ENCODE results near the gene ZBTB46. TPM values are rescaled to one million over a fixed set of nuclear protein-coding genes. Genes with fewer than 3 reads are reported as not detected.

ZBTB46 gene
- total RNA-seq, 1 experiment from 2014 or later: 1.1 TPM

GRCh38 chr20:63740070-63740626 is 90.9 kb downstream of the ZBTB46 start:
- Histone ChIP-seq H3K36me3 (ENCODE audit: insufficient read depth, low read length, poor library complexity, severe bottlenecking) (peaks cover 26% of the 10 kb centered on the region), H3K9me3 (ENCODE audit: low read depth, low read length, poor library complexity, severe bottlenecking) (no peaks in the 10 kb centered on the region), H3K27ac (ENCODE audit: low read depth, low read length, poor library complexity, severe bottlenecking) (peak overlapping the region; percentile 88), H3K4me1 (ENCODE audit: insufficient read depth, low read length, poor library complexity, severe bottlenecking) (peaks cover 16% of the 10 kb centered on the region), H3K4me3 (ENCODE audit: low read depth, low read length, poor library complexity, severe bottlenecking) (peak overlapping the region; percentile 78), H3K27me3 (replicated peaks; ENCODE audit: insufficient read depth, low read depth, low read length, poor library complexity) (no peaks in the 10 kb centered on the region)
- ChIA-PET POLR2A (ENCODE audit: low non-redundant PET) (interaction anchor here (0.6 kb wide), 1 partner anchor 11 kb away, joined by 11 read pairs; no protein-coding TSS in a partner anchor), CTCF (no interaction called here)
- TF ChIP-seq CTCF (conservative IDR thresholded peaks at IDR 0.05; ENCODE audit: low read depth, low read length) (no peak), EZH2 (IDR thresholded peaks at IDR 0.05; ENCODE audit: borderline replicate concordance, low read depth, low read length, poor library complexity, severe bottlenecking) (no peak)
- intact Hi-C loops (cut with micrococcal nuclease; ENCODE audit: unreplicated experiment): no loop called here
- peak; percentile 51 for DNase-seq (ENCODE audit: low spot score)
- no TSS peak for BruUV-seq (replicated peaks)

- peak; percentile 81 for DNase-seq (ENCODE audit: low spot score)
- Histone ChIP-seq H3K9me3 (ENCODE audit: low read depth, low read length, poor library complexity, severe bottlenecking) (no peaks in the 10 kb centered on the region), H3K27me3 (replicated peaks; ENCODE audit: insufficient read depth, low read depth, low read length, poor library complexity) (no peaks in the 10 kb centered on the region), H3K27ac (ENCODE audit: low read depth, low read length, poor library complexity, severe bottlenecking) (peak within 1 kb of the TSS; percentile 88), H3K4me1 (ENCODE audit: insufficient read depth, low read length, poor library complexity, severe bottlenecking) (peaks cover 16% of the 10 kb centered on the region), H3K4me3 (ENCODE audit: low read depth, low read length, poor library complexity, severe bottlenecking) (peak within 1 kb of the TSS; percentile 78), H3K36me3 (ENCODE audit: insufficient read depth, low read length, poor library complexity, severe bottlenecking) (peaks cover 29% of the 10 kb centered on the region)
- BruUV-seq (replicated peaks): no TSS peak
- POLR2A ChIA-PET (ENCODE audit: low non-redundant PET): no interaction called here
- intact Hi-C loops (cut with micrococcal nuclease; ENCODE audit: unreplicated experiment): no loop called here
- CTCF ChIA-PET: no interaction called here
- TF ChIP-seq CTCF (conservative IDR thresholded peaks at IDR 0.05; ENCODE audit: low read depth, low read length) (no peak), EZH2 (IDR thresholded peaks at IDR 0.05; ENCODE audit: borderline replicate concordance, low read depth, low read length, poor library complexity, severe bottlenecking) (no peak)
Observed at GRCh38 chr20:63739130-63740069, 91.7 kb downstream of the ZBTB46 start, which contains the start of gene SLC2A4RG. SLC2A4RG (plus strand) TSS chr20:63739776; CDS start chr20:63739913, 137 bp downstream.

GRCh38 chr20:63738687-63739129 is 92.4 kb downstream of the ZBTB46 start:
- H3K27ac ChIP-seq (ENCODE audit: low read depth, low read length, poor library complexity, severe bottlenecking): no peak overlapping the region
- H3K4me3 ChIP-seq (ENCODE audit: low read depth, low read length, poor library complexity, severe bottlenecking): no peak overlapping the region
- H3K9me3 ChIP-seq (ENCODE audit: low read depth, low read length, poor library complexity, severe bottlenecking): no peaks in the 10 kb centered on the region
- H3K4me1 ChIP-seq (ENCODE audit: insufficient read depth, low read length, poor library complexity, severe bottlenecking): peaks cover 16% of the 10 kb centered on the region
- POLR2A ChIA-PET (ENCODE audit: low non-redundant PET): no interaction called here
- peaks cover 26% of the 10 kb centered on the region for H3K36me3 ChIP-seq (ENCODE audit: insufficient read depth, low read length, poor library complexity, severe bottlenecking)
- no peak for TF ChIP-seq EZH2 (IDR thresholded peaks at IDR 0.05; ENCODE audit: borderline replicate concordance, low read depth, low read length, poor library complexity, severe bottlenecking)
- no peak for TF ChIP-seq CTCF (conservative IDR thresholded peaks at IDR 0.05; ENCODE audit: low read depth, low read length)
- CTCF ChIA-PET: no interaction called here
- no TSS peak for BruUV-seq (replicated peaks)
- H3K27me3 ChIP-seq (replicated peaks; ENCODE audit: insufficient read depth, low read depth, low read length, poor library complexity): no peaks in the 10 kb centered on the region
- no peak for DNase-seq (ENCODE audit: low spot score)
- intact Hi-C loops (cut with micrococcal nuclease; ENCODE audit: unreplicated experiment): no loop called here

Measured in A673 (cell line).